GM18519 (cell line): ENCODE data around the gene ASTN2.

Source experiments
- ATAC-seq: cut with Tn5 transposase; IDR thresholded peaks from one replicate; pipeline ENCODE4 v1.9.1; 2021; ENCODE audit warnings: mild to moderate bottlenecking, moderate library complexity; ENCODE audit not compliant: unreplicated experiment, low FRiP score

The ASTN2 gene

GRCh38 chr9:117374076-117374725 is 40.7 kb downstream of the ASTN2 start:
- ATAC-seq, result no peak

GRCh38 chr9:117368684-117369230 is 46.1 kb downstream of the ASTN2 start:
- no peak for ATAC-seq

GRCh38 chr9:117365438-117365837 is 49.4 kb downstream of the ASTN2 start:
- ATAC-seq, result no peak

- no peak for ATAC-seq
Measured at GRCh38 chr9:117363006-117363405, 51.9 kb downstream of the ASTN2 start.

- no peak for ATAC-seq
Measured at GRCh38 chr9:117359910-117360309, 54.9 kb downstream of the ASTN2 start.

- no peak for ATAC-seq
Measured at GRCh38 chr9:117355542-117355941, 59.3 kb downstream of the ASTN2 start.

GRCh38 chr9:117354997-117355396 is 59.9 kb downstream of the ASTN2 start:
- no peak for ATAC-seq

- no peak for ATAC-seq
Measured at GRCh38 chr9:117354244-117354847, 60.5 kb downstream of the ASTN2 start.

- ATAC-seq, result no peak
Measured at GRCh38 chr9:117344892-117345660, 69.8 kb downstream of the ASTN2 start.

GRCh38 chr9:117343427-117343826 is 71.4 kb downstream of the ASTN2 start:
- ATAC-seq, result no peak

- no peak for ATAC-seq
Measured at GRCh38 chr9:117341151-117341550, 73.7 kb downstream of the ASTN2 start.

GRCh38 chr9:117340422-117340821 is 74.4 kb downstream of the ASTN2 start:
- no peak for ATAC-seq

GRCh38 chr9:117335837-117336433 is 78.9 kb downstream of the ASTN2 start:
- ATAC-seq, result no peak

- ATAC-seq, result no peak
Measured at GRCh38 chr9:117334101-117334500, 80.8 kb downstream of the ASTN2 start.

GRCh38 chr9:117325831-117326230 is 89.0 kb downstream of the ASTN2 start:
- ATAC-seq, result no peak

- no peak for ATAC-seq
Measured at GRCh38 chr9:117325110-117325731, 89.6 kb downstream of the ASTN2 start.

GRCh38 chr9:117323390-117323789 is 91.5 kb downstream of the ASTN2 start:
- ATAC-seq, result no peak

- ATAC-seq, result no peak
Measured at GRCh38 chr9:117317192-117317591, 97.7 kb downstream of the ASTN2 start.

GRCh38 chr9:117315236-117315635 is 99.6 kb downstream of the ASTN2 start:
- no peak for ATAC-seq

- ATAC-seq, result no peak
Measured at GRCh38 chr9:117313989-117314388, 100.9 kb downstream of the ASTN2 start.

GRCh38 chr9:117307701-117308100 is 107.2 kb downstream of the ASTN2 start:
- no peak for ATAC-seq
